ENCODE measurements around the gene NOCT.

The NOCT gene

DNA sequence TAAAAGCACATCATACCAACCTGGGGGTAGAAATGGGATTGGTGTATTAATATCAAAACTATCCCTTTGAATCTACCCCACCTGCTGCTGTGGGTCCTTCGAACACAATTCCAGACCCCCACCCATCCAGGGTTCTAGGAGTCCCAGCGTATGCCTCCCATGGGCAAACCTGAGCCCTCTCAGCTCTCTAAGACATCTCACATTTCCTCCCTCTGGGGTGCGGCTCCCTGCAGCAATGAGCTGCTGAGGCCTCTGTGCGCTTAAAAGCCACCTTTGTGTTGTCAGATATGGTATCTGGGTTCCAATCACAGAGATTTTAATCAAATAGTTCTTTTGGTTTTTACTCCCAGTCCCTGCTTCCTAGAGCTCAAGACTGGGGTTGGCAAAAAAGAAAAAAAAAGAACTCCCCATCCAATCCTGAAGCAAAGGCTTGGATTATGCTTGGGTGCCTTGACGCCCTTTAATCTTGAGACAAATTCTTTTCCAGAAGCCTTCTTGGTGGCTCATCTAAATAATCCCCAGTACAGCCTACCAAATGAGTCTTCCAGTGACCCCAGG is 37.5 kb upstream of the NOCT start:
- TF ChIP-seq, protein P1, sequence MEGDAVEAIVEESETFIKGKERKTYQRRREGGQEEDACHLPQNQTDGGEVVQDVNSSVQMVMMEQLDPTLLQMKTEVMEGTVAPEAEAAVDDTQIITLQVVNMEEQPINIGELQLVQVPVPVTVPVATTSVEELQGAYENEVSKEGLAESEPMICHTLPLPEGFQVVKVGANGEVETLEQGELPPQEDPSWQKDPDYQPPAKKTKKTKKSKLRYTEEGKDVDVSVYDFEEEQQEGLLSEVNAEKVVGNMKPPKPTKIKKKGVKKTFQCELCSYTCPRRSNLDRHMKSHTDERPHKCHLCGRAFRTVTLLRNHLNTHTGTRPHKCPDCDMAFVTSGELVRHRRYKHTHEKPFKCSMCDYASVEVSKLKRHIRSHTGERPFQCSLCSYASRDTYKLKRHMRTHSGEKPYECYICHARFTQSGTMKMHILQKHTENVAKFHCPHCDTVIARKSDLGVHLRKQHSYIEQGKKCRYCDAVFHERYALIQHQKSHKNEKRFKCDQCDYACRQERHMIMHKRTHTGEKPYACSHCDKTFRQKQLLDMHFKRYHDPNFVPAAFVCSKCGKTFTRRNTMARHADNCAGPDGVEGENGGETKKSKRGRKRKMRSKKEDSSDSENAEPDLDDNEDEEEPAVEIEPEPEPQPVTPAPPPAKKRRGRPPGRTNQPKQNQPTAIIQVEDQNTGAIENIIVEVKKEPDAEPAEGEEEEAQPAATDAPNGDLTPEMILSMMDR (IDR thresholded peaks at IDR 0.05; ENCODE audit: low read depth, low read length) = no peak

DNA sequence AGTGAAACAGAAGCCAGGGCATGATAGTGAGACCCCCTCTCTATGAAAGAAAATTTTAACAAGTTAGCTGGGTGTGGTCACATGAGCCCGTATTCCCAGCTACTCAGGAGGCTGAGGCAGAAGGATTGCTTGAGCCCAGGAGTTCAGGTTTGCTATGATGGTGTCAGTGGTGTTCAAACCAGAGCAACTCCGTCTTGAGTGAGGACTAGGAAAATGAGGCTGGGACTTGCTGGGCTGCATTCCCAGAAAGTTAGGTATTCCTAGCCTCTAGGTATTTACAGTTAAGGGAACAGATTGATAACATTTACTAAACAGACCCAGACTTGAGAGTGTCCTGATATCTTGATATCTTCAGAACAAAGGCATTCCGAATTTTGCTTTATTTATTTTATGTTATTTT is 37.0 kb upstream of the NOCT start:
- TF ChIP-seq, protein P1 (IDR thresholded peaks at IDR 0.05; ENCODE audit: low read depth, low read length) = no peak
- no peak for DNase-seq (ENCODE audit: low read depth in 2 of 2)
- H3K4me3 ChIP-seq (replicated peaks in 1 of 2; ENCODE audit: low read depth in 2 of 2, low read length in 2 of 2) = no peak overlapping the region

More for the DNA sequence above, 37.5 kb upstream of the NOCT start:
- DNase-seq (ENCODE audit: low read depth in 2 of 2) = no peak
- no peak overlapping the region for H3K4me3 ChIP-seq (replicated peaks in 1 of 2; ENCODE audit: low read depth in 2 of 2, low read length in 2 of 2)

DNA sequence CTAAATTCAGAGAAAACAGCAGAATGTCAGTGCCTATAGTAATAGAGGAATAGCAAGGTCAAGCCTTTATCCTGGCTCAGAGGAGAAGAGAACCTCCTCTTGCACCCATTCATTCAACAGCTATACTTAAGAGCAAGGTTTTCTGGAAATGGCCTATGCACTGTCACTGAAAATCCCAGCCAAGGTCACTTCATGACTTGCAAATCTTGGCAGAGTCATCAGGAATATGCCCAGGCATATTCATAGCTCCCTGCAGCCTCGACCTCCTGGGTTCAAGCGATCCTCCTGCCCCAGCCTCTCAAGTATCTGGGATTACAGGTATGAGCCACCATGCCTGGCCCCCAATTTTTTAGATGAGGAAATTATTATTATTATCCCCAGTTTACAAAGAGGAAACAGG is 35.8 kb upstream of the NOCT start:
- no peak for DNase-seq (ENCODE audit: low read depth in 2 of 2)
- no peak overlapping the region for H3K4me3 ChIP-seq (replicated peaks in 1 of 2; ENCODE audit: low read depth in 2 of 2, low read length in 2 of 2)
- TF ChIP-seq, protein P1 (IDR thresholded peaks at IDR 0.05; ENCODE audit: low read depth, low read length) = no peak

DNA sequence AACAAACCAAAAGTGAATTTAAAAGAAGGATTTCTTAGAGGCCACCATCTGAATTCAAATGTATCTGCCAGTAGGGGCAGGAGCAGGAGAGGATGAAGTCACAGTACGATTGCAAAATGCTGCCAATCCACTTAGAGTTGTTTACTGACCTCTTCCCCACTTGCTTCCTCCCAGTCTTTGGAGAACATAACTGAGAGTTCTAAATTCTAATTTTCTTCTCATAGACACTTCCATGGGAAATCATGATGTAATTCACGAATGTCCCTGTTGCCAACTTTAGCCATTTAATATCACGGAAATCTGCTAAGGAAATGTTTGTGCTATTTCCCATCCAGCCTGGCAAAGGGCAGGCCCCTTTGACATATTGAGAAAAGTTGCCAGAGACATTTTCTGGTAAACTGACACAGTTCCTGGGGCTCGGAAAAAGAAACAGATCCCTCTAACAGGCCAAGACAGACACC is 33.6 kb upstream of the NOCT start:
- TF ChIP-seq, protein P1 (IDR thresholded peaks at IDR 0.05; ENCODE audit: low read depth, low read length) = peak; percentile 45
- peak; percentile 78 to 93 for DNase-seq (ENCODE audit: low read depth in 2 of 2)
- no peak overlapping the region for H3K4me3 ChIP-seq (replicated peaks in 1 of 2; ENCODE audit: low read depth in 2 of 2, low read length in 2 of 2)

DNA sequence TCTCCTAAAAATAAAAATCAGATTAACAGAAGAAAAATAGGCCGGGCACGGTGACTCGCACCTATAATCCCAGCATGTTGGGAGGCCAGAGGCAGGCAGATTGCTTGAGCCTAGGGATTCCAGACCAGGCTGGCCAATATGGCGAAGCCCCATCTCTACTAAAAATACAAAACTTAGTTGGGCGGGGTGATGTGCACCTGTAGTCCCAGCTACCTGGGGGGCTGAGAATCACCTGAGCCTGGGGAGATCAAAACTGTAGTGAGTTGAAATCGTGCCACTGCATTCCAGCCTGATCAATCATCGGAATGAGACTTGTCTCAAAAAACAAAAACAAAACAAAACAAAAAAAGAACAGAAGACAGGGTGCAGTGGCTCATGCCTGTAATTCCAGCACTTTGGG is 32.8 kb upstream of the NOCT start:
- TF ChIP-seq, protein P1 (IDR thresholded peaks at IDR 0.05; ENCODE audit: low read depth, low read length) = no peak
- DNase-seq (ENCODE audit: low read depth in 2 of 2) = no peak
- no peak overlapping the region for H3K4me3 ChIP-seq (replicated peaks in 1 of 2; ENCODE audit: low read depth in 2 of 2, low read length in 2 of 2)

DNA sequence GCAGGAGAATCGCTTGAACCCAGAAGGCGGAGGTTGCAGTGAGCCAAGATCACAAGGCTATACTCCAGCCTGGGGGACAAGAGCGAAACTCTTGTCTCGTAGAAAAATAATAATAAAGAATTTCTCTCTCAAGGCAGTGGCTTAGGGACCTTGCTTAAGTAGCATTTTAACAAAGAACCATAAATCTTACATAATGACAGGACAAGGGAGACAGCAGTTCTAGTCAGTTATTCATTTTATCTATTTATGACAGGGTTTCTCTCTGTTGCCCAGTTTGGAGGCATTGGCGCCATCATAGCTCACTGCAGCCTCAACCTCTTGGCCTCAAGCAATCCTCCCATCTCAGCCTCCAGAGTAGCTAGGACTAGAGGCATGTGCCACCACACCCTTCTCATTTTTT is 31.9 kb upstream of the NOCT start:
- no peak for DNase-seq (ENCODE audit: low read depth in 2 of 2)
- TF ChIP-seq, protein P1 (IDR thresholded peaks at IDR 0.05; ENCODE audit: low read depth, low read length) = no peak
- no peak overlapping the region for H3K4me3 ChIP-seq (replicated peaks in 1 of 2; ENCODE audit: low read depth in 2 of 2, low read length in 2 of 2)

DNA sequence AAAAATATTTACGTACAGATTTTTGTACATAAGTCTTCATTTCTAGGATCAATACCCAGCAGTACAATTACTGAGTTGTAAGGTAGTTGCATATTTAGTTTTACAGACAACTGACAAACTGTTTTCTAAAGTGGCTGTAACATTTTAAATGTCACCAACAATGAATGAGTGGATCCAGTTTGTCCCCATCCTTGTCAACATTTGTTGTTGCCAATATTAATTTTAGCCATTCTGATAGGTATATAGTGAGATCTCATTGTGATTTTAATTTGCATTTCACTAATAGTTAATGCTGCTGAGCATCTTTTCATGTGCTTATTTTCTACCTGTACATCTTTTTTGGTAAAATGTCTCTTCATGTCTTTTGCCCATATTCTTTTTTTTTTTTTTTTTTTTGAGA is 30.9 kb upstream of the NOCT start:
- TF ChIP-seq, protein P1 (IDR thresholded peaks at IDR 0.05; ENCODE audit: low read depth, low read length) = no peak
- no peak overlapping the region for H3K4me3 ChIP-seq (replicated peaks in 1 of 2; ENCODE audit: low read depth in 2 of 2, low read length in 2 of 2)
- DNase-seq (ENCODE audit: low read depth in 2 of 2) = no peak

All from cardiac fibroblast (primary cell).